CD4-positive, alpha-beta T cell treated with Interleukin-1 beta for 1 hour (primary cell): ENCODE data around the gene EVL.
"Not testable (repeated sequence)": the region's sequence is repeated elsewhere in the genome, so short reads cannot be mapped to it uniquely, and the experiment has no call there.

ENCODE experiments used
- DNase-seq, 2 donors: peaks; one replicate each; pipeline ENCODE4 v3.0.0-alpha.2; 2020 to 2022

The EVL gene

DNA sequence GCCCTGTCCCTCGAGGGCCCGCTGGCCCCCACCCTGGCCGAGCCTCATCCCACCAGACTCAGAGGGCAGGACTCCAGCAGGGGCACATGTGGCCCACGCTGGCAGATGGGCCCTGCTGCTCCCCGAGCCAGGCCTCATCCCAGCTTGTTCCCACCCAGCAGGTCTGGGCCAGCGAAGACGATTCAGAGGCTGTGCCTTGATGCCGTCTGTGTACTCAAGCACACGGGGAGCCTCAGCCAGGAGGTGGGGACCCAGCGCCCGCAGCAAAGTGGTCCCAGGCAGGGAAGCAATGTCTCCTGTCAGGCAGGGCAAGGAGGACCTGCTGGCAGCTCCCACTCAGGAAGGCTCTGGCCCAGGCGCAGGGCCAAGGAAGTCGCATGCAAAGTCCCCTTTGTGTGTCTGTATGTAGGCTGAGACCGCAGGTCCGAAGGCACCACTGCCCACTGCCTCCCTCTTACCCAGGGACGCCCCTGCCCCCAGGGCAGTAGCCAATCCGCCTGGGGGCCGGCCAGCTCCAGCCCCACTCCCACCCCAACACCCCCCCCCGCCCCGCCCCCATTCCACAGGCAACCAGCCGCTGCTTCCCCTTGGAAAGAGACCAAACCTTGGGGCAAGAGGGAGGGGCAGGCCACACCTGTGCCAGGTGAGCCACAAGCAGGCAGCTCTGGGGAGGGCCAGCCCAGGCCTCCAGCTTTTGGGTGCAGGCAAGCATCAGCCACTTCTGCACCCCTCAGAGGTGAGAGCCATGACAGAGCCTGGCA lies 84.8 kb downstream of the EVL start:
- no peak for DNase-seq

DNA sequence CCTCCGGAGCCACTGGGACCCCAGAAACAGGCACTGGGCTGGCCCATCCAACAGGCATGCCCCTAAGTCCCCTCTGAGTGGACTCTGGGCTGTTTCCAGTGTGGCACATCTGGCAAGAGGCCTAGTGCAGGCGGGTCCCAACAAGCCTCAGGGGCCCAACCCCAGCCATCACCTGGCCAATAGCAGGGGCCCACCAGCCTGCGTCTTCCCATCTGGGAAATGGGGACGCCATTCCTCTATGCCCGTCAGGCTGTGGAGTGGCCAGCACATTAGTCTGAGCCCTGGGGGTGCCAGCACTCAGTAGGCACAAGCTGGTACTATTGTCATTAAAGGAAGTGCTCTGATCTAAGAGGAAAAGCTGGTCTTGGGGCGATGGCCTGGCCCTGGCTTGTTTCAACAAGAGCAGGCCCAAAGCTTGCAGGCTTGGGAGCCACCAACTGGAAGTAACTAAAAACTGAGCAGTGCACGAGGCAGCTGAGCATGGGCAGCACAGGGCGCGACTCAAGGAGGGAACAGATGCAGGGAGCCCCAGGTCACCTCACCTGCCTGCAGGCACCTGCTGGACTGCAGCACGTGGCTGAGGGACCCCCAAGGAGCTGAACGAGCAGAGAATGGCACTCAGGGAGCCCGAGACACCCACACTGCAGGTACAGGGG lies 85.8 kb downstream of the EVL start:
- DNase-seq, result no peak

DNA sequence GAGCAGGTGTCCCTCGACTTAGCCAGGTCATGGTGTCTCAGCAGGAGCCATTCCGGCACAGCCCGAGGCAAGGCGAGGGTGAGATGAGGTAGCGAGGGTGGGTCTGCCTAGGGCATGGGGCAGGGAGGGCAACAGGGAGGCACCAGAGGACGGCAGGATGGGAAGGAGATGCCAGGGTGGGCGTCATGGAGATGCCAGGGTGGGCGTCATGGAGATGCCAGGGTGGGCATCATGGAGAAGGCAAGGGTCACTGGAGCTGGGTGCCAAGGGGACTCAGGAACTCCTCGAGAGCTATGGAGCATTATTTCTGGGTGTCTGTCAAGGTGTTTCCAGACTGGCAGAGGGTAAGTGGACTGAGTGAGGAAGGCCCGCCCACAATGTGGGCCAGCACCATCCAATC lies 86.9 kb downstream of the EVL start:
- DNase-seq, result no peak

DNA sequence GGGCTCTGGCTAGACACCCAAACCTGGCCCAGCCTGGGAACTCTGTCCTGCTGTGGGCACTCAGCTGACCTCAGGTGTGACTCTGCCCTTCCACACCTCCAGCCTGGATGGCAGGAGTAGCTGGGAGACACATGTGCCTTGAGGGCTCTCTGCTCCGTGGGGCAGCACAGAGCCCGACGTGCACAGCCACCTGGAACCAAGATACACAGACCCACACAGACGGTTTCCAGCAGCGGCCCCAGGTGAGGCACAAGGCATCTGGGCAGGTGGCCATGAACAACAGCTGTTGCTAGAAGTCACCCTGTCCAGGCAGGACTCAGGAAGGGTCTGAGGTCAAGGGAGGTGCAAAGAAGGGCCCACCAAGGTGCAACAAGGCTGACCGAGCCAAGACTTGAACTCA lies 88.3 kb downstream of the EVL start:
- no peak for DNase-seq

DNA sequence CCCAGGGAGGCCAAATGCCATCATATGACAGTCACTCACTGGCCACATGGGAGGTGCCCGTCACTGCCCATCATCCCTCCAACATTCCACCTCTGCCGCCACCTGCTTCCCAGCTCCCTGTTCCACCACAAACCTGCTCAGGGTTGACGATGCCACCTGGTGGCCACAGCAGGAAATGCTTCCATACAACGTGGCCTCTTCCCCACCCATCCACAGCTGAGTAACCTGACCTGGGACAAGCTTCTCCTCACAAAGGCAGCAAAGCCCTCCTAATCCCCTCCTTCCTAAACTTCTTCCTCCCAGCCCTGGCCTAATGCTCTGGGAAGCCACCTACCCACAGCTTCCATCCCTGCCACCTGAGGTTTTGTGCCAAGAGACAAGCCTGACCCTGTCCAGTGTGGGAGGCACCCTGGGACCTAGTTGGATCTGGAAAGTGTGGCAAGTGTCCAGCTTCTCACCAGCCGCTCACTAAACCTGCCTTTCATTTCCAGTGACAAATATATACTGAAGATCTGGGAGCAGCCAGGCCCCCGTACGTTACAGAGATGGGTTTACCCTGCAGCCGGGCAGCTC lies 89.9 kb downstream of the EVL start:
- no peak for DNase-seq

DNA sequence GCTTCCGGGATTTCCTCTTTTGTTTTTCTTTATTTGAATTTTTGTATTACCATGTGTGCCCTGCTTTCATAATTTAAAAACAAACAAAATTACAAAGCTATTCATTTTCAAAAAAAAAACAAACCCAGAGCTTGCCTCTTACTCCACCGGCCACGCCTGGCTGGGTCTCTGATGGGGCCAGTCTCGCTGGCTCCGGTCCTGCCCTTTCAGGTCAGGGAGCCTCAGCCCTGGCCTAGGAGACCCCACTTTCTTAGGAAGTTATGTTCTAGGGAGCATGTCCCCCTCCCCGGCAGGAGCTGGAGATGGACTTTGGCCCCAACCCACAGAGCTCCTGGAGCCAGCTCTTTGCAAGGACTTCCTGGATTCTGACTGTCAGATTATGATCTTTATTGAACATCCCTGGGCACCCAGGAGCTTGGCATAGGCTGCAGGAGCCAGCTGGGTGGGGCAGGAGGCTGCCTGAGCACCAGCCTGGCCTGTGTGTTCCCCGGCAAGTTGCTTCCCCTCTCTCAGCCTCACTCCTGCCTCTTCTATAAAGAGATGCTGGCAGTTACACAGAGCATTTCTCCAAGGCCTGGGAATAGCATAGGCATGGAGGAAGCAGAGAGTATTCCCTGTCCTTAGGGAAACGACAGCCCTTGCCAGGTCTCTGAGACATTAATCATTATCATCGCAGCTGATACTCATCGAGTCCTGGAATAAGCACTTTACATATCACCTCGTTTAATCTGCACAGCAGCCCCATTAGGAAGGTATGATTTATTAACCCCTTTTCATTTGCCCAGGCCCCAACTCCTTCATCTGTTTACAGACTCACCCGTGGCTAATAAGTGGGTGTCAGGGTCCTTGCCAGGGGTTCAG lies 90.8 kb downstream of the EVL start:
- DNase-seq, result no peak

DNA sequence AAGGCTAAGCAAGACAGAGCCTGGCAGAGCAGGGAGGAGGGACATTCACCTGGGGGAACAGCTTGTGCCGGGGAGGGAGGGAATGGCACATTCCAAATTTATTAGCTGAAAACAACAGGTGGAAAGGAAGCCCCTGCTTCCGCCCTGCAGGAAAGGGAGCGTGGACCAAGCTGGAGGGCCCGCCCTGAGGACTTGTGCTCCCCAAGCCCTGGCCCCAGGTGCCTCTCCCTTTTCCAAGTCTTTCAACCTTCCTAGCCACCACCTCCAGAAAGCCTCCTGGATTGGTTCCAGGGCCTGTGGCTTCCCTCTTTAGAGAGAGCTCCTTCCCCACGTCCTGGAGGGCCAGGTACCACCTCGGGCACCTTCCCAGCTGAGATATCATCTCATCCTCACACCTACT lies 91.6 kb downstream of the EVL start:
- no peak for DNase-seq

DNA sequence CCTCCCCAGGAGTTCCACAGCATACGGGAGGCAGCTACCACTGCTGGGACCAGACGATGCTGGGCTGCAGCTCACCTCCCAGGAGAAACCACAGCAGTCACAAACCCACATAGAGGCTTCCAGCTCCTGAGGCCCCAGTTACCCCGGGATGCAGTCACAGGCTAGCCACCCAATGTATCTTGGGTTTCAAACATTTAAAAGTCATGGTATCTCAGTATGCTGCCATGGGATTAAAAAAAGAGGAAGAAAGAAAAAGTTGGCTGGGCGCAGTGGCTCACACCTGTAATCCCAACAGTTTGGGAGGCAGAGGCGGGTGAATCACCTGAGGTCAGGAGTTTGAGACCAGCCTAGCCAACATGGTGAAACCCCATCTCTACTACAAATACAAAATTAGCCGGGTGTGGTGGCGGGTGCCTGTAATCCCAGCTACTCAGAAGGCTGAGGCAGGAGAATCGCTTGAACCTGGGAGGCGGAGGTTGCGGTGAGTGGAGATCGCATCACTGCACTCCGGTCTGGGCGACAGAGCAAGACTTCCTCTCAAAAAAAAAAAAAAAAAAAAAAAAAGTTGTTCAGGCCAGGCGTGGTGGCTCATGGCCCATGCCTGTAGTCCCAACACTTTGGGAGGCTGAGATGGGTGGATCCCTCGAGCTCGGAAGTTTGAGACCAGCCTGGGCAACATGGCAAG lies 92.5 kb downstream of the EVL start:
- not testable (repeated sequence) for DNase-seq

DNA sequence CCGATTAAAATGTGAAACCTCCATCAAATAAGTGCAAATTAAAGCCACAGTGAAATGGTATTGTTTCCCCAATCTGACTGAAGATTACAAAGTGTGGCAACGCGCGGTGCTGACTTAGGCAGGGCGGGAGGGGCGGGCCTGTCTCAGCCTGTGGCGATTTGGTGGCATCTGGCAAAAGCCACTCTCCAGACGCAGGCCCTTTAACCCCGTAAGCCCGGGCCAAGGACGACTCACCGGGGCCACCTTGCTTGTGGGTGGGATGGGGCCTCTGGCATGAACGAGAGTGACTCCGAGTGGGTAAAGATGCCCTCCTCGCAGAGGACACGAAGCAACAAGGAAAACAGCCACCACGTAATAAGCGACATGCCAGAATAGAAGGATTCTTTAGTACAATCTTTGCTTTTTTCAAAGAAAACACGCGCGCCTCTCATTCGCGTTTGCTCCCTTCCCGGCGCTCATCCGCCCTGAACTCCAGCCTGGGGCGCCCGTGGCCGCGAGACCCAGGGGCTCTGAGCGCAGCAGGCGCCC lies 93.4 kb downstream of the EVL start:
- no peak for DNase-seq

DNA sequence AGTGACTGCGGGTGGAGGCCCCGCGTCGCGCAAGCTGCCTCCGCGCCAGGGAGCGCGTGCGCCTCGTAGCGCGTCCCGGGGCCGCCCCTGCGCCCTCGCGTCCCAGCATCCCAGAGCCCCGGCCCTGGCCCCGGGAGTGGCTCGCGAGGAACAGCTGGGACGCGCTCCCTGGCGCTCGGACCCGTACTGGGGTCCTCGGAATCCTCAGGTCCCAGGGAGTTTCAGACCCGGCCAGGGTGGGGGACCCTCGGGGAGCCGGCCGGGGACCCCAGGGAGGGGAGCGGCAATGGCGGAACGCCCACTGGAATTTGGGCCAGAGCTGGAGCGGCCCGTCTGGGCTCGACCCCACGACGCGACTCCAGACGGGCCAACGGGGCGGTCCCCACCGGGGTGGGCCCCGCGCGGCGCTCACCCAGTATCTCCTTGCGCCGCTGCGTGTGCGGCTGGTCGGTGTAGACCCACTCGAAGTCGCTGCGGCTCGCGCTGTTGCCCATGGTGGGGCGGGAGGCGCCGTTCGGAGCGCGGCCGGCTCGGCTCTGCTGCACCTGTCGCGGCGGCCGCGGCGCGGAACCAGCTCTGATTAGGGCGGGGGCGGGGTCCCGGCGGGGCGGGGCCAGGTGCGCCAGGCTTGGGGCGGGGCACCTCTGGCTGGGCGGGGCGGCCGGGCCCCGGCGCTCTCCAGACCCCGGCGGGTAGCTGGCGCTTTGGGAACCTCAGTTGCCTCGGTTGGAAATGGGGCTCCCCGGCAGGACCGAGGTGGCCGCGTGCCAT lies 94.1 kb downstream of the EVL start, which contains the start of gene DEGS2:
TSS of gene DEGS2 (minus strand) at position 552 of the 771 bp plus-strand sequence. CDS start at position 494, 58 bp downstream.
- DNase-seq, result peak; percentile 57 to 62

DNA sequence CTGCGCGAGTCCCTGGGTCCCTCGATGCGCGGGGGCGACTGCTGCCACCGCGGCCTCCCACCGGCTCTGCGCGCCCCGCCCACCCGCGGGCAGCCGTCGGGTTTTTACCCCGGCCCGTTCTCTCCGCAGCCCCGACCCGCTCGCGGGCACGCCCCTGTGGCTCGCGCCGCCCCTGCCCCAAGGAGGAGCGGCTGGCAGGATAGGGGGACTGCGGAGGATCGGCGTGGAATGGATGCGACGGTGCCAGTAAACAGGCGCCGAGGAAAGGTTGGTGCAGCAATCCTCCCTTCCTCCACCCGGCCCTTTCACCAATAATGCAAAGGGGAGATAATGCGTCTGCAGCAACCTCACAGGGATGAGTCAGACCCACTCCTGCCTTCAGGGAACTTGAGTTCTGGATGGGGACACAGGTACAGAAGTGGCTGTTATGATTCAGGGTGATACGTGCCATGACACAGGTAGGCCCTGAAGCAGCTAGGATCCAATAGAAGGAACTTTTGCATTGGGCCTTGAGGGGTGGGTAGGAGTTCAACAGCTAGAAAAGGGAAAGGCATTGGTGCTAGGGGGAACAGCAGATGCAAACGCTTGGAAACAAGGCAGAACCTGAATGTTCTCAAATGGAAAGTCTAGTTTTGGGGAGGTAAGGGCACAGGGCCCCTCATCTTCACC lies 94.8 kb downstream of the EVL start:
- no peak for DNase-seq

DNA sequence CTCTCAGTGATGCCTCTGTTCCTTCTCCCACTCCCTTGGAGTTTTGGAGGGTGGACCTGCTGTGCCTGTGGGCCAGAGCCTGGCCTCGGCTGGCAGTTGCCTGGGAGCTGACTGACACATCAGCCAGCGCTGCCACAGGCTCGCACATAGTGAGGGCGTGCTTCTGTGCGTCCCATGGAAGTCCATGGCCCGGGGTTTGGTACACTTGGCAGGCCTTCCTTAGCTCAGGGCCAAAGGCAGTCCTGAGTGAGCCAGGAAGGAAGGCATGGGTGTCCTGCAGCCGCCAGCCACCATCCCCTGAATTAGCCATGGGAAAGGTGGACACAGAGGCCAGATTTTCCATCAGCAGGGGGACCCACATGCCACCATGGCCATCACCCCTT lies 95.3 kb downstream of the EVL start:
- no peak for DNase-seq

DNA sequence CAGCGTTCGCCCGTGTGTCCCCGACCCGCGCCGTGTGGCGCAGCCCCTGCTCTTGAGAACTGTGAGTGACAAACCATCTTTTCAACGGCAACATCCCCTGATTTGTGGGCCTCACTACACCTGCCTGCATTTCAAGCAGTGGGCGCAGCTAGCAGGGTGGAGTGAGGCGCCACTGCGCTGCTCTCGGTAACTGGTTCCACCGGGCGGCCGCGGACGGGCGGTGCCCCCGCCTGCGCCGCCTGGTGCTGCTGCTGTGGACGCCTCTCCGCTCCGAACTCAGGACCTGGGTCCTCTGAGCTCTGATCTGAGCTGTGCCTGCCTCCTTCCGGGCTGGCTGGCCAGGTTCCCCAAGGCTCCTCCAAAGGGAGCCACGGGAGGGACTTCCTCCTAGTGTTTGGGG lies 100.2 kb downstream of the EVL start:
- no peak for DNase-seq

DNA sequence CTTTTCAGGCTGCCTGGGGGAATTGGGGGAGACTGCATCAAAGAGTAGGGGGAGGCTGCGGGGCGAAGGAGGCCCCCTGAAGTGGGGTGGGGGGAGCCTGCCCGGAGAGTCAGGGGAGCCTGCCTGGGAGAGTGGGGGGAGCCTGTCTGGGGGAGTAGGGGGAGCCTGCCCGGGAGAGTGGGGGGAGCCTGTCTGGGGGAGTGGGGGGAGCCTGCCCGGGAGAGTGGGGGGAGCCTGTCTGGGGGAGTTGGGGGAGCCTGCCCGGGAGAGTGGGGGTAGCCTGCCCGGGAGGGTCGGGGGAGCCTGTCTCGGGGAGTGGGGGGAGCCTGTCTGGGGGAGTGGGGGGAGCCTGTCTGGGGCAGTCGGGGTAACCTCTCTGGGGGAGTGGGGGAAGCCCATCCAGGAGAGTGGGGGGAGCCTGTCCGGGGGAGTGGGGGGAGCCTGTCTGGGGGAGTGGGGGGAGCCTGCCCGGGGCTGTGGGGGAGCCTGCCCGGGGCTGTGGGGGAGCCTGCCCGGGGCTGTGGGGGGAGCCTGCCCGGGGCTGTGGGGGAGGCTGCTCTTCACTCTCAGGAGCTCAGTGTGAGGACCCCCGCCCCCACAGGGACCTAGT lies 100.7 kb downstream of the EVL start:
- DNase-seq, result no peak

DNA sequence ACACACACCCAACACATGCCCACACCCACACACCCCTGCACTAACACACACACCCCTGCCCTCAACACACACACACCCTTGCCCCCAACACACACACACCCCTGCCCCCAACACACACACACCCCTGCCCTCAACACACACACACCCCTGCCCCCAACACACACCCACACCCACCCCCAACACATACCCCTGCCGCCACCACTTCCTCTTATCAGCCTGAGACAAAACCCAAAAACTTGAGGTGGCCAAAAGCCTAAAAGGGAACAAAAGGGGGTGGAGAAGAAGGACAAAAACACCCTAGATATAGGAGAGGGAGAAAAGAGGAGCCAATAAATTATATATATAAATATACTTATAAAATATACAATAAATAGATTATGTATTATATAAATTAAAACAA lies 103.3 kb downstream of the EVL start:
- no peak for DNase-seq

DNA sequence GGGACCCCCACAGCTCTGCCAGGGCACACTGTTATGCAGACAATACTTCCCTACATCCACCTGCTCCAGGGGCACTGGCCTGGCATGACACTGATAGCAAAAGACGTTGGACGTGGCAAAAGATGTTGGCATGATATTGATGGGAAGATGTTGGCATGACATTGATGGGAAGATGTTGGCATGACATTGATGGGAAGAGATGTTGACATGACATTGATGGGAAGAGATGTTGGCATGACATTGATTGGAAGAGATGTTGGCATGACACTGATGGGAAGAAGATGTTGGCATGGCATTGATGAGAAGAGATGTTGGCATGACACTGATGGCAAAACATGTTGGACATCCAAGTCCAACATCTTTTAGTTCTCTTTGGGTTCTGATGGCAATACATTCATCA lies 105.7 kb downstream of the EVL start:
- DNase-seq, result no peak

DNA sequence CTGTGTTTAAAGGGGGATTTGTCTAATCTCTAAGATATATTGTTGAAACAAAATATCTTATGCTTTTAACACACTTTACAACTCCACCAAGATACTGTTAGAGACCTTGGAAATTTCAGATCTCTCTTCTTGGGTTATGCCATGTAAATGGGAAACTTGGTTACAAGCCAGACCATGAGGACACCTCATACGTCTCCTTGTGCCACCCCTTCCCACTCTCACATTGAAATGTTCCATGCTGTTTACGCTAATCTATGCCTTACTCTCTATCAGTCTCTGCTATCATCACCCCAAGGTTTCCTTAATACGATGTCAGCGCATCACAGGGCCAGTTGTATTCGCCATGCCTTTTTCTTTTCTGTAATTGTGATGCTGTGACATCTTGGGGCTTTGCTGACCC lies 107.6 kb downstream of the EVL start:
- DNase-seq, result no peak

DNA sequence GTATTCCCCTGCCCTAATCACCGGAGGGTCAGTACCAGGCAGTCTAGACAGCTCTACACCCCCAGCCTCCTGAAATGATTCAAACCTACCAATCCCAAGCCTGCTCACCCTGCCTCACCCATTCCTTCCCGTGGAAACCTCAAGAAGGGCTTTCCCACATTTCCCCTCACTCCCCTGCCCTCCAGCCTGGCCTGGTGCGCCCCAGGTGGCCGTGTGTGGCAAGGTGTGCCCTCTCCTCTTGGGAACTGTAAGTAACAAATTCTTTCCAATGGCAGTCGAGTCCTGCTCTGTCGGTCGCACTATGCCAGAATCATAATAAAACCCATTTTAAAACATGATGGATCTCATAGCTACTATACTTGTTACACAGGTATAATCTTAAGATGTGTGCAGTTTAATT lies 108.1 kb downstream of the EVL start:
- DNase-seq, result no peak

DNA sequence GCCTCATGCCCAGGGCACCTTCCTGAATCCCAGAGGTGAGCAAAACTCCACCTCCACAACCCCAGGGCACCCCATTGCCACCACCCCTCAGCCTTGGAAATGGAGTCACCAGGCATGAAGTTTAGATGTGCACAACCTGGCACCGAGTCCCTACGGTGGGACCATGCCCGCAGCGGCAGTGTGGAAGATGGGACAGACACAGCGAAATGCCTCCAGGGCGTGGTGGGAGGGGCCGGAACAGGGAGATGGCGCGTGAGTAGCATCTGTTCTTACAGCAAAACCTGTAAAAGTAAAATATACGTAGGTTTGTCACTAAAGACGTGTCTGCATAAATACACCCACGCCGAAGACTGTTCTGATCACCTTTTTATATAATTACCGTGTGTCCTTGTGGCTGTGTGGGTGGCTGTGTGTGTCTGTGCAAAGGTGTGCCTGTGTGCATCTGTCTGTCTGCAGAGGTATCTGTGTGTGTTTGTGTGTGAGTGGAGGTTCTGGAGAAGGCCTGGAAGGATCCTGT lies 111.6 kb downstream of the EVL start:
- DNase-seq, result no peak

DNA sequence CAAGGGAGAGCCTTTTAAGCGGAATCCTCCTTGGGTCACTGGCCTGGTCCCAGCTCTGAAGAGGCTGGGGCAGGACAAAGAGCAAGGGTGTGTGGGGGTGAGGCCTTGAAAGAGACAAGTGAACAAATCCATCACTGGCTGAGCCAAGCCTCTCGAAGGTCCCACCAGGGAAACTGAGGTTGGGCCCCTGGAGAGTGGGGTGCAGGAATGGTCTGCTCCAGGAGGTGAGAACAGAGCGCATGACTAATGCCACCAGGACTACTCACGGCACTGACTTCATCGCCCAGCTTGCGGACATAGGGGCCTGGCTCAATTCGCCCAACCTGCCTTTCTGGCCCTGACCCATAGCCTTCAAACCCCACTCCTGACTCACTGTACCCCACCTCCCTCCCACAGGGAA lies 113.5 kb downstream of the EVL start:
- no peak for DNase-seq
